ENCODE data around the gene FGFR2. TPM values are rescaled to one million over a fixed set of nuclear protein-coding genes. Genes with fewer than 3 reads are reported as not detected.
"Not testable (repeated sequence)": the region's sequence is repeated elsewhere in the genome, so short reads cannot be mapped to it uniquely, and the experiment has no call there.

The FGFR2 gene
- polyA plus RNA-seq, 1 of the 3 experiments (the other 2 are of a cell fraction), result 0.02 TPM

DNA sequence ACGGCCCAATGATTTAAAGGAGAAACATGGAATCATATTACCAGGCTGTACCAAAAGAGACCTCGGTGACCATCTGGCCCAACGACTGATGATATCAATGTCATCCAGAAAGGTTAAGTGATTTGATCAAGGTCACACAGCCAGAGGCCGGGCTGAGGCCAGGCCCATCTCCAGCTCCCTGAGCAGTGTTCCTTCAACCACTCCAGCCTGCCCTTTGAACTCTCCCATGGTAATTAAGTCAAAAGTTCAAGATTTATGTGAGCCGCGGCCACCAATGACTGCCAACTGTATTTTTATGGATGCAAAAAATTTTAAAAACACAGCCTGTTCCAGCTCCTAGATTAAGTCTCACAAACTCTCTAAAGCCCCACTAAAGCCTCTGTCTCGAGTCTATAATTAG, 41.8 kb downstream of the FGFR2 start:
- Histone ChIP-seq H3K79me2 (ENCODE audit: insufficient read depth) (no peaks in the 10 kb centered on the region), H3K9me2 (no peaks in the 10 kb centered on the region), H2AFZ (ENCODE audit: low read depth) (no peak overlapping the region), H3K4me2 (no peak overlapping the region), H4K20me1 (ENCODE audit: insufficient read depth) (no peaks in the 10 kb centered on the region), H3F3A (replicated peaks; ENCODE audit: insufficient read depth) (no peaks in the 10 kb centered on the region), H3K4me1 (ENCODE audit: control insufficient read depth in 1 of 2, insufficient read depth in 2 of 2, low read depth in 1 of 2, low read length in 1 of 2) (peaks cover 0 to 11% of the 10 kb centered on the region in 2 experiments; a peak in 1 of 4 replicates), H3K9ac (no peak overlapping the region), H3K27ac (ENCODE audit: low read depth in 2 of 2, low read length in 1 of 2) (no peak overlapping the region), H3K9me3 (no peaks in the 10 kb centered on the region), H3K36me3 (replicated peaks in 1 of 2; ENCODE audit: control insufficient read depth in 1 of 2, insufficient read depth in 2 of 2, low read length in 1 of 2) (no peaks in the 10 kb centered on the region), H3K27me3 (ENCODE audit: insufficient read depth) (no peaks in the 10 kb centered on the region), H3K4me3 (ENCODE audit: low read depth in 2 of 2, low read length in 1 of 2) (no peak overlapping the region)
- CTCF ChIA-PET, result interaction anchor here (1.1 kb wide), 1 partner anchor 37 kb away, joined by 3 read pairs; no protein-coding TSS in a partner anchor
- WGBS (ENCODE audit: low lambda C conversion rate), result 53% methylated on average over 7 of the region's 7 CpGs
- DNase-seq, result peak; percentile 21
- POLR2A ChIA-PET, result no interaction called here
- TF ChIP-seq SMC3 (IDR thresholded peaks at IDR 0.05; ENCODE audit: low read depth, low read length) (no peak), YY1 (IDR thresholded peaks at IDR 0.05; ENCODE audit: low read depth) (no peak), MXI1 (IDR thresholded peaks at IDR 0.05; ENCODE audit: low read depth, low read length) (no peak), CHD2 (IDR thresholded peaks at IDR 0.05; ENCODE audit: low read length, partially characterized antibody) (no peak), MEF2A (IDR thresholded peaks at IDR 0.05; ENCODE audit: borderline replicate concordance, low read depth) (no peak), RAD21 (IDR thresholded peaks at IDR 0.05; ENCODE audit: low read length) (no peak), ELF1 (IDR thresholded peaks at IDR 0.05) (no peak), TAF1 (IDR thresholded peaks at IDR 0.05; ENCODE audit: borderline replicate concordance, low read depth, low read length) (no peak), PBX3 (IDR thresholded peaks at IDR 0.05) (no peak), RXRA (IDR thresholded peaks at IDR 0.05; ENCODE audit: borderline replicate concordance, low read depth) (no peak), USF1 (IDR thresholded peaks at IDR 0.05; ENCODE audit: borderline replicate concordance, low read depth) (no peak), FOXJ3 (CRISPR knock-in tag; IDR thresholded peaks at IDR 0.05) (no peak), FOXM1 (IDR thresholded peaks at IDR 0.05; ENCODE audit: low read depth) (no peak), NRF1 (IDR thresholded peaks at IDR 0.05; ENCODE audit: low read depth, low read length) (no peak), JUND (IDR thresholded peaks at IDR 0.05) (no peak), CTCF (IDR thresholded peaks at IDR 0.05) (no peak), NFIC (IDR thresholded peaks at IDR 0.05; ENCODE audit: borderline replicate concordance) (no peak), POLR2AphosphoS5 (IDR thresholded peaks at IDR 0.05; ENCODE audit: low read depth, low read length) (no peak)
- TF ChIP-seq, protein P1, sequence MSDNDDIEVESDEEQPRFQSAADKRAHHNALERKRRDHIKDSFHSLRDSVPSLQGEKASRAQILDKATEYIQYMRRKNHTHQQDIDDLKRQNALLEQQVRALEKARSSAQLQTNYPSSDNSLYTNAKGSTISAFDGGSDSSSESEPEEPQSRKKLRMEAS (IDR thresholded peaks at IDR 0.05; ENCODE audit: low read depth), result no peak
- TF ChIP-seq, protein P2, sequence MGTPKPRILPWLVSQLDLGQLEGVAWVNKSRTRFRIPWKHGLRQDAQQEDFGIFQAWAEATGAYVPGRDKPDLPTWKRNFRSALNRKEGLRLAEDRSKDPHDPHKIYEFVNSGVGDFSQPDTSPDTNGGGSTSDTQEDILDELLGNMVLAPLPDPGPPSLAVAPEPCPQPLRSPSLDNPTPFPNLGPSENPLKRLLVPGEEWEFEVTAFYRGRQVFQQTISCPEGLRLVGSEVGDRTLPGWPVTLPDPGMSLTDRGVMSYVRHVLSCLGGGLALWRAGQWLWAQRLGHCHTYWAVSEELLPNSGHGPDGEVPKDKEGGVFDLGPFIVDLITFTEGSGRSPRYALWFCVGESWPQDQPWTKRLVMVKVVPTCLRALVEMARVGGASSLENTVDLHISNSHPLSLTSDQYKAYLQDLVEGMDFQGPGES (IDR thresholded peaks at IDR 0.05; ENCODE audit: low read depth, low read length), result no peak

DNA sequence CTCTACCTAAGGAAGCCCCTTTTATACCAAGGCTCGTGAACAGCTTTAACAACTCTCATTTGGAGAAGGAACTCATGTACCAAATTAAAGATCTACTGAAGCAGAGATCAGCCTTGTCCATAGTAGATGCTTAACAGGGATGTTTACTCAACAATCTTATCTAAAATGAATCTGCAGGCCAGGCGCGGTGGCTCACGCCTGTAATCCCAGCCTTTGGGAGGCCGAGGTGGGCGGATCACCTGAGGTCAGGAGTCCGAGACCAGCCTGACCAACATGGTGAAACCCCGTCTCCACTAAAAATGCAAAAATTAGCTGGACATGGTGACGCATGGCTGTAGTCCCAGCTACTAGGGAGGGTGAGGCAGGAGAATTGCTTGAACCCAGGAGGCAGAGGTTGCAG, 43.3 kb downstream of the FGFR2 start:
- H3K9ac ChIP-seq; H3K9me3 ChIP-seq; POLR2A ChIA-PET; H3K4me3 ChIP-seq (ENCODE audit: low read depth in 2 of 2, low read length in 1 of 2); H3K27ac ChIP-seq (ENCODE audit: low read depth in 2 of 2, low read length in 1 of 2); H3K9me2 ChIP-seq; H3K27me3 ChIP-seq (ENCODE audit: insufficient read depth); H3K79me2 ChIP-seq (ENCODE audit: insufficient read depth); H3K4me2 ChIP-seq; H2AFZ ChIP-seq (ENCODE audit: low read depth); H4K20me1 ChIP-seq (ENCODE audit: insufficient read depth); DNase-seq; H3F3A ChIP-seq (replicated peaks; ENCODE audit: insufficient read depth); H3K4me1 ChIP-seq (ENCODE audit: control insufficient read depth in 1 of 2, insufficient read depth in 2 of 2, low read depth in 1 of 2, low read length in 1 of 2); H3K36me3 ChIP-seq (replicated peaks in 1 of 2; ENCODE audit: control insufficient read depth in 1 of 2, insufficient read depth in 2 of 2, low read length in 1 of 2): not testable (repeated sequence)
- 68% methylated on average over 4 of the region's 9 CpGs for WGBS (ENCODE audit: low lambda C conversion rate)
- CTCF ChIA-PET, result interaction anchor here (0.6 to 1.1 kb wide), 4 partner anchors 10 to 190 kb away, joined by 3 to 5 read pairs (median 3); no protein-coding TSS in a partner anchor

All from SK-N-SH (cell line).